Measurements from ENCODE around the gene CBR1.

DNA sequence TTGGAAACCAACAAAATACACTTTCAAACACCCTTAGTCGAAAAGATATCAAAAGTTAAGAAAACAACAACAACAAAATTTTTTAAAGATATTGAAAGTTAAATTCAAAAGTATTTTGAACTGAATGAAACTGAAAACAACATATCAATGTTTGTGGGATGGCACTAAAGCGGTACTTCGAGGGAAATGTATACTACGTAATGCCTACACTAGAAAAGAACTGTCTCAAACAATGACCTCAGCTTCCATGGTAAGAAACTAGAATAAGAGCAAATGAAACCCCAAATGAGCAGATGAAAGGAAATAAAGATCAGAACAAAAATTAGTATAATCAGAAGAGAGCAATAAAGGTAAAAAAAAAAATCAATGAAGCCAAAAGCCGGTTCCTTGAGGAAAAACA is 6.1 kb downstream of the CBR1 start:
- TF ChIP-seq POLR2A (IDR thresholded peaks at IDR 0.05): no peak
- TF ChIP-seq, protein P1, sequence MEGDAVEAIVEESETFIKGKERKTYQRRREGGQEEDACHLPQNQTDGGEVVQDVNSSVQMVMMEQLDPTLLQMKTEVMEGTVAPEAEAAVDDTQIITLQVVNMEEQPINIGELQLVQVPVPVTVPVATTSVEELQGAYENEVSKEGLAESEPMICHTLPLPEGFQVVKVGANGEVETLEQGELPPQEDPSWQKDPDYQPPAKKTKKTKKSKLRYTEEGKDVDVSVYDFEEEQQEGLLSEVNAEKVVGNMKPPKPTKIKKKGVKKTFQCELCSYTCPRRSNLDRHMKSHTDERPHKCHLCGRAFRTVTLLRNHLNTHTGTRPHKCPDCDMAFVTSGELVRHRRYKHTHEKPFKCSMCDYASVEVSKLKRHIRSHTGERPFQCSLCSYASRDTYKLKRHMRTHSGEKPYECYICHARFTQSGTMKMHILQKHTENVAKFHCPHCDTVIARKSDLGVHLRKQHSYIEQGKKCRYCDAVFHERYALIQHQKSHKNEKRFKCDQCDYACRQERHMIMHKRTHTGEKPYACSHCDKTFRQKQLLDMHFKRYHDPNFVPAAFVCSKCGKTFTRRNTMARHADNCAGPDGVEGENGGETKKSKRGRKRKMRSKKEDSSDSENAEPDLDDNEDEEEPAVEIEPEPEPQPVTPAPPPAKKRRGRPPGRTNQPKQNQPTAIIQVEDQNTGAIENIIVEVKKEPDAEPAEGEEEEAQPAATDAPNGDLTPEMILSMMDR (IDR thresholded peaks at IDR 0.05): no peak
